Measurements from ENCODE around the gene GAREM1. TPM values are rescaled to one million over a fixed set of nuclear protein-coding genes. Genes with fewer than 3 reads are reported as not detected.

The GAREM1 gene
- total and polyA plus RNA-seq, 2 donors (not counting 1 experiment from before 2014, with no cell fraction given), result 0.92 to 1.5 TPM

GRCh38 chr18:32310774-32311173, 159.9 kb downstream of the GAREM1 start:
- no peak overlapping the region for H3K9ac ChIP-seq (ENCODE audit: insufficient read depth, low read length)
- H3K27ac ChIP-seq (ENCODE audit: insufficient read depth, low read length), result no peak overlapping the region
- no peak for TF ChIP-seq CTCF (conservative IDR thresholded peaks at IDR 0.05 in 1 of 2, IDR thresholded peaks at IDR 0.05 in 1 of 2; ENCODE audit: low read depth in 1 of 2, low read length in 2 of 2)
- no peak for TF ChIP-seq EZH2 (IDR thresholded peaks at IDR 0.05; ENCODE audit: low read length, missing control alignments)
- H3K4me3 ChIP-seq (replicated peaks in 1 of 4; ENCODE audit: control extremely low read depth in 1 of 4, insufficient read depth in 1 of 4, low read depth in 3 of 4, low read length in 4 of 4), result no peak overlapping the region
- no peaks in the 10 kb centered on the region for H3K27me3 ChIP-seq (ENCODE audit: control insufficient read depth, insufficient read depth, low read length)
- H2AFZ ChIP-seq (ENCODE audit: low read length), result no peak overlapping the region
- H3K36me3 ChIP-seq (ENCODE audit: control insufficient read depth, insufficient read depth, low read length), result no peaks in the 10 kb centered on the region
- H4K20me1 ChIP-seq (ENCODE audit: control insufficient read depth, extremely low read depth, insufficient read depth, low read length), result no peaks in the 10 kb centered on the region
- H3K4me2 ChIP-seq (ENCODE audit: extremely low read depth, insufficient read depth, low read length), result no peak overlapping the region
- no peaks in the 10 kb centered on the region for H3K4me1 ChIP-seq (ENCODE audit: control insufficient read depth, extremely low read depth, insufficient read depth, low read length)
- H3K9me3 ChIP-seq (ENCODE audit: control insufficient read depth, insufficient read depth, low read depth, low read length), result no peaks in the 10 kb centered on the region
- DNase-seq (ENCODE audit: low read depth in 2 of 2), result no peak
- H3K79me2 ChIP-seq (ENCODE audit: control insufficient read depth, insufficient read depth, low read length), result no peaks in the 10 kb centered on the region

GRCh38 chr18:32310101-32310500, 160.6 kb downstream of the GAREM1 start:
- H3K4me3 ChIP-seq (replicated peaks in 1 of 4; ENCODE audit: control extremely low read depth in 1 of 4, insufficient read depth in 1 of 4, low read depth in 3 of 4, low read length in 4 of 4), result no peak overlapping the region
- H3K27ac ChIP-seq (ENCODE audit: insufficient read depth, low read length), result no peak overlapping the region

GRCh38 chr18:32308493-32309120, 162.1 kb downstream of the GAREM1 start:
- Histone ChIP-seq H3K79me2 (ENCODE audit: control insufficient read depth, insufficient read depth, low read length) (no peaks in the 10 kb centered on the region), H3K36me3 (ENCODE audit: control insufficient read depth, insufficient read depth, low read length) (no peaks in the 10 kb centered on the region), H3K4me1 (ENCODE audit: control insufficient read depth, extremely low read depth, insufficient read depth, low read length) (no peaks in the 10 kb centered on the region), H3K27me3 (ENCODE audit: control insufficient read depth, insufficient read depth, low read length) (no peaks in the 10 kb centered on the region), H3K27ac (ENCODE audit: insufficient read depth, low read length) (no peak overlapping the region), H4K20me1 (ENCODE audit: control insufficient read depth, extremely low read depth, insufficient read depth, low read length) (no peaks in the 10 kb centered on the region), H2AFZ (ENCODE audit: low read length) (no peak overlapping the region), H3K4me2 (ENCODE audit: extremely low read depth, insufficient read depth, low read length) (peak overlapping the region; percentile 57), H3K9ac (ENCODE audit: insufficient read depth, low read length) (no peak overlapping the region), H3K4me3 (replicated peaks in 1 of 4; ENCODE audit: control extremely low read depth in 1 of 4, insufficient read depth in 1 of 4, low read depth in 3 of 4, low read length in 4 of 4) (no peak overlapping the region), H3K9me3 (ENCODE audit: control insufficient read depth, insufficient read depth, low read depth, low read length) (no peaks in the 10 kb centered on the region)
- peak; percentile 82 to 86 for DNase-seq (ENCODE audit: low read depth in 2 of 2)
- no peak for TF ChIP-seq EZH2 (IDR thresholded peaks at IDR 0.05; ENCODE audit: low read length, missing control alignments)
- TF ChIP-seq CTCF (conservative IDR thresholded peaks at IDR 0.05 in 1 of 2, IDR thresholded peaks at IDR 0.05 in 1 of 2; ENCODE audit: low read depth in 1 of 2, low read length in 2 of 2), result no peak

More at GRCh38 chr18:32310101-32310500, 160.6 kb downstream of the GAREM1 start:
- H4K20me1 ChIP-seq (ENCODE audit: control insufficient read depth, extremely low read depth, insufficient read depth, low read length), result no peaks in the 10 kb centered on the region
- H2AFZ ChIP-seq (ENCODE audit: low read length), result no peak overlapping the region
- TF ChIP-seq EZH2 (IDR thresholded peaks at IDR 0.05; ENCODE audit: low read length, missing control alignments) (no peak), CTCF (conservative IDR thresholded peaks at IDR 0.05 in 1 of 2, IDR thresholded peaks at IDR 0.05 in 1 of 2; ENCODE audit: low read depth in 1 of 2, low read length in 2 of 2) (no peak)
- no peaks in the 10 kb centered on the region for H3K9me3 ChIP-seq (ENCODE audit: control insufficient read depth, insufficient read depth, low read depth, low read length)
- peak; percentile 60 to 67 for DNase-seq (ENCODE audit: low read depth in 2 of 2)
- no peaks in the 10 kb centered on the region for H3K27me3 ChIP-seq (ENCODE audit: control insufficient read depth, insufficient read depth, low read length)
- H3K4me1 ChIP-seq (ENCODE audit: control insufficient read depth, extremely low read depth, insufficient read depth, low read length), result no peaks in the 10 kb centered on the region
- no peaks in the 10 kb centered on the region for H3K79me2 ChIP-seq (ENCODE audit: control insufficient read depth, insufficient read depth, low read length)
- no peaks in the 10 kb centered on the region for H3K36me3 ChIP-seq (ENCODE audit: control insufficient read depth, insufficient read depth, low read length)
- H3K9ac ChIP-seq (ENCODE audit: insufficient read depth, low read length), result no peak overlapping the region
- H3K4me2 ChIP-seq (ENCODE audit: extremely low read depth, insufficient read depth, low read length), result no peak overlapping the region
